Activated CD4-positive, alpha-beta T cell treated with anti-CD3 and anti-CD28 coated beads, Interleukin-2, amount 50 U/mL, for 48 hours (primary cell): ENCODE measurements around the gene SLC22A5.
"Not testable (repeated sequence)": the region's sequence is repeated elsewhere in the genome, so short reads cannot be mapped to it uniquely, and the experiment has no call there.

Source experiments
- DNase-seq, 2 experiments: peaks; one replicate each; pipeline ENCODE4 v3.0.0-alpha.2; 2020

Gene SLC22A5

GRCh38 chr5:132389051-132389331, 19.5 kb downstream of the SLC22A5 start:
- no peak for DNase-seq

- DNase-seq = peak; percentile 29 to 40
Measured at GRCh38 chr5:132389585-132390286, 20.2 kb downstream of the SLC22A5 start.

- DNase-seq = no peak
Measured at GRCh38 chr5:132391247-132391646, 21.7 kb downstream of the SLC22A5 start.

GRCh38 chr5:132391870-132392269, 22.4 kb downstream of the SLC22A5 start:
- no peak for DNase-seq

- no peak for DNase-seq
Measured at GRCh38 chr5:132392411-132392810, 22.9 kb downstream of the SLC22A5 start.

- DNase-seq = no peak
Measured at GRCh38 chr5:132392978-132393825, 23.7 kb downstream of the SLC22A5 start.

GRCh38 chr5:132394667-132395259, 25.3 kb downstream of the SLC22A5 start:
- DNase-seq = no peak

GRCh38 chr5:132396589-132397031, 27.1 kb downstream of the SLC22A5 start:
- no peak for DNase-seq

GRCh38 chr5:132397224-132397623, 27.7 kb downstream of the SLC22A5 start:
- no peak for DNase-seq

GRCh38 chr5:132397936-132398675, 28.6 kb downstream of the SLC22A5 start:
- peak in 1 of 2 experiments; percentile 1 for DNase-seq

- not testable (repeated sequence) for DNase-seq
Measured at GRCh38 chr5:132404041-132404440, 34.5 kb downstream of the SLC22A5 start.

GRCh38 chr5:132405646-132406045, 36.1 kb downstream of the SLC22A5 start:
- no peak for DNase-seq

GRCh38 chr5:132406144-132406783, 36.8 kb downstream of the SLC22A5 start:
- DNase-seq = peak in 1 of 2 experiments; percentile 22

- peak in 1 of 2 experiments; percentile 1 for DNase-seq
Measured at GRCh38 chr5:132407970-132408369, 38.5 kb downstream of the SLC22A5 start.

GRCh38 chr5:132408456-132408855, 38.9 kb downstream of the SLC22A5 start:
- DNase-seq = peak in 1 of 2 experiments; percentile 3

- peak in 1 of 2 experiments; percentile 2 for DNase-seq
Measured at GRCh38 chr5:132408965-132409364, 39.5 kb downstream of the SLC22A5 start.

- DNase-seq = peak; percentile 84 to 88
Measured at GRCh38 chr5:132410451-132411303, 41.2 kb downstream of the SLC22A5 start.

- DNase-seq = peak; percentile 35 to 54
Measured at GRCh38 chr5:132411304-132412013, 41.9 kb downstream of the SLC22A5 start.

- DNase-seq = no peak
Measured at GRCh38 chr5:132413567-132413966, 44.1 kb downstream of the SLC22A5 start.

GRCh38 chr5:132414634-132415378, 45.3 kb downstream of the SLC22A5 start:
- DNase-seq = no peak
